Lower leg skin (tissue), 4 donors: ENCODE results near the gene NARF. TPM values are rescaled to one million over a fixed set of nuclear protein-coding genes. Genes with fewer than 3 reads are reported as not detected.
"Not testable (repeated sequence)": the region's sequence is repeated elsewhere in the genome, so short reads cannot be mapped to it uniquely, and the experiment has no call there.

Experiments used
- DNase-seq, 2 donors: peaks; one replicate each; pipeline ENCODE4 v3.0.0-alpha.2; 2019; ENCODE audit warnings: low spot score in 2 of 2
- H3K4me3 ChIP-seq: fragments of 200-600 bp; sonication (generic); 2 replicates; pipeline ENCODE4 v1.5.1; 2017; ENCODE audit warnings: mild to moderate bottlenecking, low read depth; ENCODE audit not compliant: poor library complexity, severe bottlenecking
- POLR2A ChIP-seq, 2 donors: fragments of 450-650 bp; IDR thresholded peaks; one replicate each; pipeline ENCODE4 v1.6.1; 2016 to 2017; ENCODE audit warnings: antibody characterized with exemption in 2 of 2, mild to moderate bottlenecking in 1 of 2, moderate library complexity in 1 of 2
- WGBS, 2 donors: methylation state at CpG; one replicate each; pipeline ENCODE4 v1.1.5; 2018; 5-methylcytosine and 5-hydroxymethylcytosine counted together
- intact Hi-C: fragments of 100-400 bp; cut with DNase I; formaldehyde crosslinking; loops from one replicate; pipeline ENCODE4 v1.15.0; 2023; ENCODE audit warnings: low total_unique reads
- total RNA-seq, 4 donors: library from RNA; depleted of rRNA; stranded (reverse); fragments of >200 nt; gene quantifications; one replicate each; pipeline ENCODE4 v1.1.0, GENCODE V29; 2016
- TF ChIP-seq, protein P1 (sequence below), 3 donors: fragments of 450-650 bp; IDR thresholded peaks; one replicate each; pipeline ENCODE4 v1.5.1; 2016; ENCODE audit warnings: antibody characterized with exemption in 3 of 3, mild to moderate bottlenecking in 3 of 3, moderate library complexity in 2 of 3

The NARF gene
- 10 to 100 TPM; 39.9 to 59.2 (median 44.3) TPM for total RNA-seq

- TF ChIP-seq, protein P1, sequence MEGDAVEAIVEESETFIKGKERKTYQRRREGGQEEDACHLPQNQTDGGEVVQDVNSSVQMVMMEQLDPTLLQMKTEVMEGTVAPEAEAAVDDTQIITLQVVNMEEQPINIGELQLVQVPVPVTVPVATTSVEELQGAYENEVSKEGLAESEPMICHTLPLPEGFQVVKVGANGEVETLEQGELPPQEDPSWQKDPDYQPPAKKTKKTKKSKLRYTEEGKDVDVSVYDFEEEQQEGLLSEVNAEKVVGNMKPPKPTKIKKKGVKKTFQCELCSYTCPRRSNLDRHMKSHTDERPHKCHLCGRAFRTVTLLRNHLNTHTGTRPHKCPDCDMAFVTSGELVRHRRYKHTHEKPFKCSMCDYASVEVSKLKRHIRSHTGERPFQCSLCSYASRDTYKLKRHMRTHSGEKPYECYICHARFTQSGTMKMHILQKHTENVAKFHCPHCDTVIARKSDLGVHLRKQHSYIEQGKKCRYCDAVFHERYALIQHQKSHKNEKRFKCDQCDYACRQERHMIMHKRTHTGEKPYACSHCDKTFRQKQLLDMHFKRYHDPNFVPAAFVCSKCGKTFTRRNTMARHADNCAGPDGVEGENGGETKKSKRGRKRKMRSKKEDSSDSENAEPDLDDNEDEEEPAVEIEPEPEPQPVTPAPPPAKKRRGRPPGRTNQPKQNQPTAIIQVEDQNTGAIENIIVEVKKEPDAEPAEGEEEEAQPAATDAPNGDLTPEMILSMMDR (IDR thresholded peaks at IDR 0.05), result peak in 1 of 3 donors; percentile 22
- peak in 1 of 2 donors; percentile 96 for TF ChIP-seq POLR2A (IDR thresholded peaks at IDR 0.05)
- H3K4me3 ChIP-seq, result peak within 1 kb of the TSS; percentile 80
- 1 to 3% methylated on average over 13 to 49 of the region's 85 CpGs for WGBS, 2 donors
- DNase-seq, result peak; percentile 97 to 99
- intact Hi-C loops, result no loop called here
These were observed at the start of gene NARF for GRCh38 chr17:82458179-82458884. Gene NARF, plus strand, starts transcription at chr17:82458741. Its CDS starts 63 bp downstream, at chr17:82458804.

- no peak for TF ChIP-seq POLR2A (IDR thresholded peaks at IDR 0.05)
- TF ChIP-seq, protein P1 (IDR thresholded peaks at IDR 0.05), result no peak
- no peak overlapping the region for H3K4me3 ChIP-seq
- intact Hi-C loops, result no loop called here
- no peak for DNase-seq
- WGBS, 2 donors, result 95 to 96% methylated on average over 21 of the region's 21 CpGs
These were observed 49.6 kb upstream of the NARF start for GRCh38 chr17:82408938-82409318.

- H3K4me3 ChIP-seq, result no peak overlapping the region
- TF ChIP-seq POLR2A (IDR thresholded peaks at IDR 0.05), result no peak
- TF ChIP-seq, protein P1 (IDR thresholded peaks at IDR 0.05), result no peak
- 90 to 97% methylated on average over 12 to 14 of the region's 14 CpGs for whole genome bisulfite sequencing, 2 donors
- intact Hi-C loops, result loop anchor here (5.0 kb wide), 1 partner anchor 58 kb away; no protein-coding TSS in a partner anchor
- no peak for DNase-seq
These were observed 48.4 kb upstream of the NARF start for GRCh38 chr17:82410014-82410716.

DNA sequence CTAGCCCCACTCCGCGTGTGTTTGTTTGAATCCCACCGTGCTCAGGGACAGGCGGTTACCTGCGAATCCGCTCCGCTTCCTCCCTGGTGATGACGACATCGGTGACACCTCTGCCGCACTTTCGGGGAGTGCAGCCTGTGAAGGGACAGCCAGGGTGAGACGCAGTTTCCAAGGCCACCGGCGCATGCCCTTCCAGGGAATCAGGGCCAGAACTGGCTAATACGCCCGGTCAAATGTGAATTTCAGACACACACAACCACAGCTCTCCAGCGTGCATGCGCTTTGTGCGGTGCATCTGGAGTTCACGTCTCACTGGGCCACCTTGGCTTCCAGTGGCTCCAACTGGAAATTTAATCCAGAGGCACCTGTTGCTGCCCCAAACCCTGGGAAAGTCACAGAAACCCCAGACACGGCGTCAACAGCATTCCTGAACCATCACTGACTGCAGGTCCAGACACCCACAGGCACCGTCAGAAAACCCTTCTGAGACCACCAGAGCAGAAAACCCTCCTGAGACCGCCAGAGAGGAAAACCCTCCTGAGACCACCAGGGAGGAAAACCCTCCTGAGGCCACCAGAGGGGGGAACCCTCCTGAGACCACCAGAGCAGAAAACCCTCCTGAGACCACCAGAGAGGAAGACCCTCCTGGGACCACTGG, 47.0 kb upstream of the NARF start:
- 96 to 97% methylated on average over 24 of the region's 24 CpGs for WGBS, 2 donors
- TF ChIP-seq, protein P1 (IDR thresholded peaks at IDR 0.05), result no peak
- no peak for TF ChIP-seq POLR2A (IDR thresholded peaks at IDR 0.05)
- intact Hi-C loops, result loop anchor here (5.0 kb wide), 1 partner anchor 59 kb away; no protein-coding TSS in a partner anchor

GRCh38 chr17:82412081-82412480, 46.5 kb upstream of the NARF start:
- 91 to 92% methylated on average over 16 of the region's 16 CpGs for WGBS, 2 donors
- not testable (repeated sequence) for H3K4me3 ChIP-seq, DNase-seq
- intact Hi-C loops, result loop anchor here (5.0 kb wide), 1 partner anchor 60 kb away; no protein-coding TSS in a partner anchor

More for the DNA sequence above, 47.0 kb upstream of the NARF start:
- no peak overlapping the region for H3K4me3 ChIP-seq
- DNase-seq, result no peak
